ENCODE data around the gene TPGS2. TPM values are rescaled to one million over a fixed set of nuclear protein-coding genes. Genes with fewer than 3 reads are reported as not detected.

TPGS2 gene
- total and polyA plus RNA-seq, 2 experiments from 2014 or later = 161 to 185 TPM

DNA sequence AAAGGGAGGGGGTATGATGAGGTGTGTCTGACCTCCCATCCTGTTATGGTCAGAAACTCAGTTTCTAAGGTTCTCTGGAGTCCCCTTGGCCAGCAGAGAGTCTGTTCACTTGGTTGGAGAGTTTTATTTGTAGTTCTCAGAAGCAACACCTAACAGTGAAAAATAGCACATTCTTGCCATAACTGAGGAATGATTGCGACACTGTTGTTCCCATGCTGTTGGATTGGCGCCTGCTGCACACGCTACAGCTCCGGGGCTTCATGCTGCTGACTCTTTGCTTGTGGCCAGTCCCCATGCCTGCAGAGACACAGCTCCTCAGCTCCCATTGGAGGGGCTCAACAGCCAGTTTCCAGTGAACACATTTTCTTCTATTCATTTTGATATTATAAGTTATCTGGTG is 42.1 kb downstream of the TPGS2 start:
- Histone ChIP-seq H3K36me3 (peaks cover 24% of the 10 kb centered on the region), H3K4me3 (no peak overlapping the region), H3K27ac (peak overlapping the region; percentile 4), H3K4me1 (ENCODE audit: low read depth) (no peaks in the 10 kb centered on the region), H3K27me3 (no peaks in the 10 kb centered on the region), H3K9me3 (ENCODE audit: low read depth) (no peaks in the 10 kb centered on the region)
- DNase-seq (ENCODE audit: low read depth in 1 of 2, low spot score in 1 of 2) = peak in 1 of 2 donors; percentile 93
- TF ChIP-seq, protein P1, sequence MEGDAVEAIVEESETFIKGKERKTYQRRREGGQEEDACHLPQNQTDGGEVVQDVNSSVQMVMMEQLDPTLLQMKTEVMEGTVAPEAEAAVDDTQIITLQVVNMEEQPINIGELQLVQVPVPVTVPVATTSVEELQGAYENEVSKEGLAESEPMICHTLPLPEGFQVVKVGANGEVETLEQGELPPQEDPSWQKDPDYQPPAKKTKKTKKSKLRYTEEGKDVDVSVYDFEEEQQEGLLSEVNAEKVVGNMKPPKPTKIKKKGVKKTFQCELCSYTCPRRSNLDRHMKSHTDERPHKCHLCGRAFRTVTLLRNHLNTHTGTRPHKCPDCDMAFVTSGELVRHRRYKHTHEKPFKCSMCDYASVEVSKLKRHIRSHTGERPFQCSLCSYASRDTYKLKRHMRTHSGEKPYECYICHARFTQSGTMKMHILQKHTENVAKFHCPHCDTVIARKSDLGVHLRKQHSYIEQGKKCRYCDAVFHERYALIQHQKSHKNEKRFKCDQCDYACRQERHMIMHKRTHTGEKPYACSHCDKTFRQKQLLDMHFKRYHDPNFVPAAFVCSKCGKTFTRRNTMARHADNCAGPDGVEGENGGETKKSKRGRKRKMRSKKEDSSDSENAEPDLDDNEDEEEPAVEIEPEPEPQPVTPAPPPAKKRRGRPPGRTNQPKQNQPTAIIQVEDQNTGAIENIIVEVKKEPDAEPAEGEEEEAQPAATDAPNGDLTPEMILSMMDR (IDR thresholded peaks at IDR 0.05; ENCODE audit: low read depth, low read length) = no peak

DNA sequence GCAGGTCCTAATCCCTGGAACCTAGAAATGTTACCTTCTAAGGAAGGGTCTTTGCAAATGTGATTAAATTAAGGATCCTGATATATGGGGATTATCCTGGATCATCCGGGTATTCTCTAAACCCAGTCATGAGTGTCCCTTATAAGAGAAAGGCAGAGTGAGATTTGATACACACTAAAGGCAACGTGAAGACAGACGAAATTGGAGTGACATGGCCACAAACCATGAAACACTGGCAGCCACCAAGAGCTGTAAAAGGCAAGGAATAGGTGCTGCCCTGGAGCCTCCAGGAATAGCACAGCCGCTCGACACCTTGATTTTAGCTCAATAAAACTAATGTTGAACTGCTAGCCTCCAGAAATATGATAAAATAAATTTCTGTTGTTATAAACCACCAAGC is 45.0 kb downstream of the TPGS2 start:
- no peak overlapping the region for H3K4me3 ChIP-seq
- H3K27ac ChIP-seq = peak overlapping the region; percentile 18
- peaks cover 38% of the 10 kb centered on the region for H3K36me3 ChIP-seq
- no peaks in the 10 kb centered on the region for H3K9me3 ChIP-seq (ENCODE audit: low read depth)
- H3K27me3 ChIP-seq = no peaks in the 10 kb centered on the region
- DNase-seq (ENCODE audit: low read depth in 1 of 2, low spot score in 1 of 2) = no peak
- TF ChIP-seq, protein P1 (IDR thresholded peaks at IDR 0.05; ENCODE audit: low read depth, low read length) = no peak
- no peaks in the 10 kb centered on the region for H3K4me1 ChIP-seq (ENCODE audit: low read depth)

DNA sequence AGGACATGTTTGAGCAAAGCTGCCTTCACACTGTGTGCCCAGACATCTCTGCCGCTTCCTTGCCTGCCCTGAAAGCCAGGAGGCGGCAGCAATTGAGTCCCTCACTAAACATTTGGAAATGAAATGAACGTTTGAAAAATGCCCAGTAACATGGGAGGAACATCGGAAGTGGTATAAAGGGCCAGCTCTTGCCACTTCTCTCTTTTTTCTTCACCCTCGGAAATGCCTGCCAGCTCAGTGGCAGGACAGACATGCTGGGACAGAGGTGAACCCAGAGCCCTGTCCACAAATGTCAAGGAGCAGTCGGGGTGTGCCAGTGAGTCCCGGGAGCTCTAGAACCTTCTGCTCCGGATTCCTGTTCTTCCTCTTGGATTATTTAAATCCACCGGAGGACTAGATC is 46.1 kb downstream of the TPGS2 start:
- Histone ChIP-seq H3K27ac (no peak overlapping the region), H3K27me3 (no peaks in the 10 kb centered on the region), H3K36me3 (peaks cover 33% of the 10 kb centered on the region), H3K4me1 (ENCODE audit: low read depth) (no peaks in the 10 kb centered on the region), H3K9me3 (ENCODE audit: low read depth) (no peaks in the 10 kb centered on the region), H3K4me3 (no peak overlapping the region)
- TF ChIP-seq, protein P1 (IDR thresholded peaks at IDR 0.05; ENCODE audit: low read depth, low read length) = no peak
- no peak for DNase-seq (ENCODE audit: low read depth in 1 of 2, low spot score in 1 of 2)

DNA sequence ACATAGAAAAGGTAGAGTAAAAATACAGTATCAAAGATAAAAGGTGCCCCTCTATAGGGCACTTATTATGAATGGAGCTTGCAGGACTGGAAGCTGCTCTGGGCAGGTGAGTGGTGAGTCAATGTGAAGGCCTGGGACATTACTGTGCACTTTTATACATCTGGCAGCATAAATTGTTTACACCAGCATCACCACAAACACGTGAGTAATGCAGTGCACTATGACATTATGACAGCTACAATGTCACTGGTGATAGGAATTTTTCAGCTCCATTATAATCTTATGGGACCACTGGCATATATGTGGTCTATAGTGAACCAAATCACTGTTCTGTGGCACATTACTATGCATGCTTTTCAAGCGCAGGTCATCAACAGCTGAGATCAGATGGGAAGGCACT is 48.1 kb downstream of the TPGS2 start:
- no peak for DNase-seq (ENCODE audit: low read depth in 1 of 2, low spot score in 1 of 2)
- H3K27me3 ChIP-seq = no peaks in the 10 kb centered on the region
- H3K36me3 ChIP-seq = peaks cover 37% of the 10 kb centered on the region
- H3K4me1 ChIP-seq (ENCODE audit: low read depth) = no peaks in the 10 kb centered on the region
- no peak overlapping the region for H3K4me3 ChIP-seq
- H3K27ac ChIP-seq = no peak overlapping the region
- TF ChIP-seq, protein P1 (IDR thresholded peaks at IDR 0.05; ENCODE audit: low read depth, low read length) = no peak
- H3K9me3 ChIP-seq (ENCODE audit: low read depth) = no peaks in the 10 kb centered on the region

DNA sequence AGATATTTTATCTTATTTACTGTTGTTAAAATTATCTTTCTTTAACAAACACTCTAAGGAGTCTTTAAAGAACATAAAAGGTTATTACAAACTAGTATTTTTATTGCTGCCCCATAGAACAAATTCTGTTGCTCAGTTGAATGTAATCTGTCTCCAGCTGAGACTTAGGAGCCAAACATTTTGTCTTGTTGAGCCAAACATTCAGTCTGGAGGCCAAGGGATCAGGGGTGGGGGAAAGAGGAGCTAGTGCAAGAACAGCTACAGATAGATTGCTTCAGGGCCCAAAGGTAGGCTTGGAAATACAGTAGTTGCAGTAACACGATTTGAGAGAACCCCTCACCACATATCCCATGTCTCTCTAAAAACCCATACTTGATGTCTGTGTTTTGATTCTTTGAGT is 51.2 kb downstream of the TPGS2 start:
- H3K4me1 ChIP-seq (ENCODE audit: low read depth) = no peaks in the 10 kb centered on the region
- peaks cover 52% of the 10 kb centered on the region for H3K36me3 ChIP-seq
- TF ChIP-seq, protein P1 (IDR thresholded peaks at IDR 0.05; ENCODE audit: low read depth, low read length) = no peak
- no peaks in the 10 kb centered on the region for H3K9me3 ChIP-seq (ENCODE audit: low read depth)
- no peak for DNase-seq (ENCODE audit: low read depth in 1 of 2, low spot score in 1 of 2)
- H3K27me3 ChIP-seq = no peaks in the 10 kb centered on the region
- no peak overlapping the region for H3K27ac ChIP-seq
- no peak overlapping the region for H3K4me3 ChIP-seq

DNA sequence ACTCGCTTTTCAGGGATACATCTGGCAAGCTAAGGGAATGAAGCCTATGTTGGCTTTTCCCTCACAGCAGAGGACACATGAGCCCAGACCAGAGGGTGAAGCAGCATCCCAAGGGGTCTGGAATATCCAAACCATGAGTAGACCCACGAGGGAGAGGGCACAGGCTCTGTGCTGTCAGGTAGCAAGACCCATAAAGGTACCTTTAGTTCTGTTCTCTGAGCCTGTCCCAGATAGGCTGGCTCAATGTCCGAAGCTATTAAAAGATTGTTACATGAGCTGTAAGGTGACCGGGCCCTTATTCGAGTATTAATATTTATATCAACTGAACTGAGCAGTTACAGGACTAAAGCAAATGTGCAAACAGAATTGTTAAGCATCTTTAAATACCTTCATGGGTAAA is 52.2 kb downstream of the TPGS2 start:
- no peak for DNase-seq (ENCODE audit: low read depth in 1 of 2, low spot score in 1 of 2)
- TF ChIP-seq, protein P1 (IDR thresholded peaks at IDR 0.05; ENCODE audit: low read depth, low read length) = no peak
- H3K9me3 ChIP-seq (ENCODE audit: low read depth) = no peaks in the 10 kb centered on the region
- no peak overlapping the region for H3K4me3 ChIP-seq
- peaks cover 57% of the 10 kb centered on the region for H3K36me3 ChIP-seq
- H3K4me1 ChIP-seq (ENCODE audit: low read depth) = no peaks in the 10 kb centered on the region
- H3K27me3 ChIP-seq = no peaks in the 10 kb centered on the region
- no peak overlapping the region for H3K27ac ChIP-seq
